ENCODE results near the gene GPT2.

DNA sequence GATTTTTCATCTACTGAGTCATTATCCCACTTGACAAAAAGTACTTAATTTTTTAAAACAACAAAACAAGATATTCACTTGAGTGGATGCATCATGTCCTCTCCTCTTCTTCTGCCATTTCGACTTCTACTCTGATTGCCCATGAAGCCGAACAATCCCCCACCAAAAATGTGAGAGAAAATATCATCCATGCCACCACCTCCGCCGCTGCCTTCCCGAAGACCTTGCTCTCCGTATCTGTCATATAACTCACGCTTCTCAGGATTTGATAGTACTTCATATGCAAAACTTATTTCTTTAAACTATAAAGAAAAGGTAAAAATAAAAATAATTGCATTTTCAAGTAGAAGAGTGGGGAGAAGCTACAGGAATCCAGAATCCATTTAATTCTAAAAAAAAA is 87.1 kb downstream of the GPT2 start:
- TF ChIP-seq, protein P1, sequence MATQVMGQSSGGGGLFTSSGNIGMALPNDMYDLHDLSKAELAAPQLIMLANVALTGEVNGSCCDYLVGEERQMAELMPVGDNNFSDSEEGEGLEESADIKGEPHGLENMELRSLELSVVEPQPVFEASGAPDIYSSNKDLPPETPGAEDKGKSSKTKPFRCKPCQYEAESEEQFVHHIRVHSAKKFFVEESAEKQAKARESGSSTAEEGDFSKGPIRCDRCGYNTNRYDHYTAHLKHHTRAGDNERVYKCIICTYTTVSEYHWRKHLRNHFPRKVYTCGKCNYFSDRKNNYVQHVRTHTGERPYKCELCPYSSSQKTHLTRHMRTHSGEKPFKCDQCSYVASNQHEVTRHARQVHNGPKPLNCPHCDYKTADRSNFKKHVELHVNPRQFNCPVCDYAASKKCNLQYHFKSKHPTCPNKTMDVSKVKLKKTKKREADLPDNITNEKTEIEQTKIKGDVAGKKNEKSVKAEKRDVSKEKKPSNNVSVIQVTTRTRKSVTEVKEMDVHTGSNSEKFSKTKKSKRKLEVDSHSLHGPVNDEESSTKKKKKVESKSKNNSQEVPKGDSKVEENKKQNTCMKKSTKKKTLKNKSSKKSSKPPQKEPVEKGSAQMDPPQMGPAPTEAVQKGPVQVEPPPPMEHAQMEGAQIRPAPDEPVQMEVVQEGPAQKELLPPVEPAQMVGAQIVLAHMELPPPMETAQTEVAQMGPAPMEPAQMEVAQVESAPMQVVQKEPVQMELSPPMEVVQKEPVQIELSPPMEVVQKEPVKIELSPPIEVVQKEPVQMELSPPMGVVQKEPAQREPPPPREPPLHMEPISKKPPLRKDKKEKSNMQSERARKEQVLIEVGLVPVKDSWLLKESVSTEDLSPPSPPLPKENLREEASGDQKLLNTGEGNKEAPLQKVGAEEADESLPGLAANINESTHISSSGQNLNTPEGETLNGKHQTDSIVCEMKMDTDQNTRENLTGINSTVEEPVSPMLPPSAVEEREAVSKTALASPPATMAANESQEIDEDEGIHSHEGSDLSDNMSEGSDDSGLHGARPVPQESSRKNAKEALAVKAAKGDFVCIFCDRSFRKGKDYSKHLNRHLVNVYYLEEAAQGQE (IDR thresholded peaks at IDR 0.05; ENCODE audit: insufficient read depth in 1 of 2, low read depth in 2 of 2, low read length in 1 of 2): no peak
- TF ChIP-seq, protein P2, sequence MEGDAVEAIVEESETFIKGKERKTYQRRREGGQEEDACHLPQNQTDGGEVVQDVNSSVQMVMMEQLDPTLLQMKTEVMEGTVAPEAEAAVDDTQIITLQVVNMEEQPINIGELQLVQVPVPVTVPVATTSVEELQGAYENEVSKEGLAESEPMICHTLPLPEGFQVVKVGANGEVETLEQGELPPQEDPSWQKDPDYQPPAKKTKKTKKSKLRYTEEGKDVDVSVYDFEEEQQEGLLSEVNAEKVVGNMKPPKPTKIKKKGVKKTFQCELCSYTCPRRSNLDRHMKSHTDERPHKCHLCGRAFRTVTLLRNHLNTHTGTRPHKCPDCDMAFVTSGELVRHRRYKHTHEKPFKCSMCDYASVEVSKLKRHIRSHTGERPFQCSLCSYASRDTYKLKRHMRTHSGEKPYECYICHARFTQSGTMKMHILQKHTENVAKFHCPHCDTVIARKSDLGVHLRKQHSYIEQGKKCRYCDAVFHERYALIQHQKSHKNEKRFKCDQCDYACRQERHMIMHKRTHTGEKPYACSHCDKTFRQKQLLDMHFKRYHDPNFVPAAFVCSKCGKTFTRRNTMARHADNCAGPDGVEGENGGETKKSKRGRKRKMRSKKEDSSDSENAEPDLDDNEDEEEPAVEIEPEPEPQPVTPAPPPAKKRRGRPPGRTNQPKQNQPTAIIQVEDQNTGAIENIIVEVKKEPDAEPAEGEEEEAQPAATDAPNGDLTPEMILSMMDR (IDR thresholded peaks at IDR 0.05): no peak
